ENCODE data around the gene DMRTC2.

- no peak for TF ChIP-seq POLR2A (IDR thresholded peaks at IDR 0.05; ENCODE audit: low read depth, low read length)
- TF ChIP-seq POLR2AphosphoS5 (IDR thresholded peaks at IDR 0.05; ENCODE audit: low read depth, low read length), result no peak
- no peak for TF ChIP-seq TAF1 (IDR thresholded peaks at IDR 0.05; ENCODE audit: borderline replicate concordance, low read depth, low read length)
These were observed at the start of gene DMRTC2 for GRCh38 chr19:41845001-41845050.
